PC-9 (cell line): ENCODE measurements around the gene USHBP1. TPM values are rescaled to one million over a fixed set of nuclear protein-coding genes. Genes with fewer than 3 reads are reported as not detected.
"Not testable (repeated sequence)": the region's sequence is repeated elsewhere in the genome, so short reads cannot be mapped to it uniquely, and the experiment has no call there.

Source experiments
- BruUV-seq: library from RNA; stranded (reverse); fragments of 400-500 nt; replicated peaks from 2 replicates; lab custom pipeline; 2021; lab: Mats Ljungman, UMichigan
- CTCF ChIA-PET: fragments of 300-600 bp; sonication (Branson Sonifier 250); formaldehyde crosslinking; loops from one replicate; lab custom pipeline; 2022; ENCODE audit warnings: antibody characterized with exemption; lab: Charles Lee
- POLR2A ChIA-PET: fragments of 300-600 bp; sonication (Branson Sonifier 250); formaldehyde crosslinking; loops from one replicate; lab custom pipeline; 2022; ENCODE audit warnings: antibody characterized with exemption; ENCODE audit not compliant: unreplicated experiment; lab: Charles Lee
- DNase-seq, 2 experiments: peaks; one replicate each; pipeline versions ENCODE4 v3.0.0 to v3.0.0-alpha.2; 2015 to 2022; ENCODE audit warnings: mixed read lengths in 1 of 2
- H2AFZ ChIP-seq: fragments of 200-600 bp; sonication (generic); 2 replicates; pipeline ENCODE4 v1.8.1; 2017; ENCODE audit warnings: antibody characterized with exemption
- H3F3A ChIP-seq: fragments of 200-600 bp; sonication (generic); 2 replicates; pipeline ENCODE4 v1.8.1; 2017; ENCODE audit warnings: antibody characterized with exemption, mild to moderate bottlenecking, low read depth; ENCODE audit not compliant: insufficient read depth
- H3K27ac ChIP-seq: fragments of 200-600 bp; sonication (generic); 2 replicates; pipeline ENCODE4 v1.6.1; 2016; ENCODE audit warnings: mixed run types
- H3K27me3 ChIP-seq: fragments of 200-600 bp; sonication (generic); 2 replicates; pipeline ENCODE4 v1.6.1; 2016; ENCODE audit warnings: low read depth, mixed run types; ENCODE audit not compliant: insufficient read depth
- H3K36me3 ChIP-seq: fragments of 200-600 bp; sonication (generic); 2 replicates; pipeline ENCODE4 v1.6.1; 2016; ENCODE audit warnings: low read depth, mixed run types
- H3K4me1 ChIP-seq: fragments of 200-600 bp; sonication (generic); replicated peaks from 2 replicates; pipeline ENCODE4 v1.6.1; 2016; ENCODE audit warnings: mixed run types; ENCODE audit not compliant: insufficient read depth
- H3K4me2 ChIP-seq: fragments of 200-600 bp; sonication (generic); 2 replicates; pipeline ENCODE4 v1.6.1; 2017; ENCODE audit warnings: mixed run types
- H3K4me3 ChIP-seq: fragments of 200-600 bp; sonication (generic); 2 replicates; pipeline ENCODE4 v1.6.1; 2016; ENCODE audit warnings: mixed run types
- H3K79me2 ChIP-seq: fragments of 200-600 bp; sonication (generic); 2 replicates; pipeline ENCODE4 v1.6.1; 2017; ENCODE audit warnings: low read depth, mixed run types
- H3K9me2 ChIP-seq: fragments of 200-600 bp; sonication (generic); 2 replicates; pipeline ENCODE4 v1.8.1; 2017; ENCODE audit warnings: mild to moderate bottlenecking; ENCODE audit not compliant: insufficient read depth
- H3K9me3 ChIP-seq: fragments of 200-600 bp; sonication (generic); 2 replicates; pipeline ENCODE4 v1.8.1; 2016; ENCODE audit warnings: low read depth; ENCODE audit not compliant: insufficient read depth
- H4K20me1 ChIP-seq: fragments of 200-600 bp; sonication (generic); 2 replicates; pipeline ENCODE4 v1.8.1; 2017; ENCODE audit not compliant: insufficient read depth
- EZH2 ChIP-seq: fragments of 200-600 bp; sonication (generic); IDR thresholded peaks from 2 replicates; pipeline ENCODE4 v1.8.0; 2017; ENCODE audit warnings: antibody characterized with exemption, low read depth
- intact Hi-C: fragments of 100-400 bp; cut with micrococcal nuclease; formaldehyde crosslinking; loops from one replicate; pipeline ENCODE4 v1.10.0; 2022; ENCODE audit not compliant: unreplicated experiment
- total RNA-seq: library from RNA; stranded (reverse); gene quantifications from 2 replicates; pipeline ENCODE4 v1.2.3, GENCODE V29; 2021
- TF ChIP-seq, protein P1 (sequence below): fragments of 200-600 bp; sonication (generic); conservative IDR thresholded peaks from 2 replicates; pipeline ENCODE4 v1.6.1; 2017; ENCODE audit warnings: mixed run types, antibody characterized with exemption, mild to moderate bottlenecking, moderate library complexity

The USHBP1 gene
- total RNA-seq, 1 experiment from 2014 or later = not detected

- 0 out of 2 replicates have a peak, but pooled peaks cover 4% of the 10 kb centered on the region for H3K36me3 ChIP-seq
- DNase-seq = no peak
- H4K20me1 ChIP-seq = no peaks in the 10 kb centered on the region
- no peak for TF ChIP-seq EZH2
- TF ChIP-seq, protein P1, sequence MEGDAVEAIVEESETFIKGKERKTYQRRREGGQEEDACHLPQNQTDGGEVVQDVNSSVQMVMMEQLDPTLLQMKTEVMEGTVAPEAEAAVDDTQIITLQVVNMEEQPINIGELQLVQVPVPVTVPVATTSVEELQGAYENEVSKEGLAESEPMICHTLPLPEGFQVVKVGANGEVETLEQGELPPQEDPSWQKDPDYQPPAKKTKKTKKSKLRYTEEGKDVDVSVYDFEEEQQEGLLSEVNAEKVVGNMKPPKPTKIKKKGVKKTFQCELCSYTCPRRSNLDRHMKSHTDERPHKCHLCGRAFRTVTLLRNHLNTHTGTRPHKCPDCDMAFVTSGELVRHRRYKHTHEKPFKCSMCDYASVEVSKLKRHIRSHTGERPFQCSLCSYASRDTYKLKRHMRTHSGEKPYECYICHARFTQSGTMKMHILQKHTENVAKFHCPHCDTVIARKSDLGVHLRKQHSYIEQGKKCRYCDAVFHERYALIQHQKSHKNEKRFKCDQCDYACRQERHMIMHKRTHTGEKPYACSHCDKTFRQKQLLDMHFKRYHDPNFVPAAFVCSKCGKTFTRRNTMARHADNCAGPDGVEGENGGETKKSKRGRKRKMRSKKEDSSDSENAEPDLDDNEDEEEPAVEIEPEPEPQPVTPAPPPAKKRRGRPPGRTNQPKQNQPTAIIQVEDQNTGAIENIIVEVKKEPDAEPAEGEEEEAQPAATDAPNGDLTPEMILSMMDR = no peak
- peak within 1 kb of the TSS; percentile 73 for H3K4me2 ChIP-seq
- H3K9me3 ChIP-seq = no peaks in the 10 kb centered on the region
- H2AFZ ChIP-seq = peak within 1 kb of the TSS; percentile 56; the same call in 1 of the 2 replicates
- H3K27ac ChIP-seq = no peak within 1 kb of the TSS
- ChIA-PET CTCF (interaction anchor here (0.6 to 1.0 kb wide), 5 partner anchors 22 to 372 kb away, joined by 3 to 8 read pairs (median 4); no protein-coding TSS in a partner anchor), POLR2A (no interaction called here)
- intact Hi-C loops = loop anchor here (1.0 to 5.0 kb wide), 3 partner anchors 76 to 509 kb away; no protein-coding TSS in a partner anchor
- no TSS peak for BruUV-seq
- H3K27me3 ChIP-seq = no peaks in the 10 kb centered on the region
- no peaks in the 10 kb centered on the region for H3K9me2 ChIP-seq
- H3K4me3 ChIP-seq = no peak within 1 kb of the TSS
- H3K4me1 ChIP-seq = no peaks in the 10 kb centered on the region
- H3K79me2 ChIP-seq = no peaks in the 10 kb centered on the region
- H3F3A ChIP-seq = peaks cover 33% of the 10 kb centered on the region
Measured at GRCh38 chr19:17281391-17282304, 17.1 kb upstream of the USHBP1 start, which contains the start of gene ANKLE1. TSS of gene ANKLE1 (plus strand) at chr19:17281901. CDS start at chr19:17281921, 20 bp downstream.

DNA sequence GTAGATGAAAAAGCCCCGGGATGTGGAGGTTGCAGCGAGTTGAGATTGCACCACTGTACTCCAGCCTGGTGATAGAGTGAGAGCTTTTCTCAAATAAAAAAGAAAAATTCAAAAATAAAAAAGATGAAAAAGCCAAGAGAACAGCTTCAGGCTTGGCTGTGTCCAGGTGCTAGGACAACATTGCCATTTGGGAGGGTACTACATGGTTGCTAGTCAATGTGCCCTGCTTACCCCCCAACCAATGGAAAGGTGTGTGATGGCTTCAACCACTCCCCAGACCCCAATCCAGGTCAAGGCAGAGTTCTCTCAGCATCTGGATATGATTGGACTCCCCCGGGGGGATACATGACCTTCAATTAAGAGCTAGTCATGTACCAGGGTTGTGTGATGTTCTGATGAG is 14.9 kb upstream of the USHBP1 start:
- no peak for DNase-seq
- H3K4me3 ChIP-seq = no peak overlapping the region
- ChIA-PET POLR2A (no interaction called here), CTCF (interaction anchor here (0.6 kb wide), 1 partner anchor 66 kb away, joined by 8 read pairs; no protein-coding TSS in a partner anchor)
- BruUV-seq = no TSS peak
- H3K27ac ChIP-seq = no peak overlapping the region
- H3K79me2 ChIP-seq = no peaks in the 10 kb centered on the region
- H4K20me1 ChIP-seq = no peaks in the 10 kb centered on the region
- H3K9me3 ChIP-seq = no peaks in the 10 kb centered on the region
- no peaks in the 10 kb centered on the region for H3K27me3 ChIP-seq
- H2AFZ ChIP-seq = no peak overlapping the region
- H3K4me1 ChIP-seq = no peaks in the 10 kb centered on the region
- peaks cover 11% of the 10 kb centered on the region for H3K36me3 ChIP-seq
- peaks cover 37% of the 10 kb centered on the region for H3F3A ChIP-seq
- intact Hi-C loops = no loop called here
- no peak overlapping the region for H3K4me2 ChIP-seq
- no peaks in the 10 kb centered on the region for H3K9me2 ChIP-seq
- TF ChIP-seq EZH2 = no peak
- TF ChIP-seq, protein P1 = no peak

- POLR2A ChIA-PET = no interaction called here
- Histone ChIP-seq H3K4me3 (no peak overlapping the region), H3F3A (peaks cover 29% of the 10 kb centered on the region), H3K79me2 (no peaks in the 10 kb centered on the region), H4K20me1 (no peaks in the 10 kb centered on the region), H3K9me3 (no peaks in the 10 kb centered on the region), H3K4me1 (no peaks in the 10 kb centered on the region), H3K36me3 (peaks cover 23% of the 10 kb centered on the region), H3K9me2 (no peaks in the 10 kb centered on the region), H3K27ac (no peak overlapping the region), H2AFZ (no peak overlapping the region), H3K27me3 (no peaks in the 10 kb centered on the region), H3K4me2 (no peak overlapping the region)
- TF ChIP-seq, protein P1 = no peak
- no peak for TF ChIP-seq EZH2
- CTCF ChIA-PET = no interaction called here
- BruUV-seq = no TSS peak
- intact Hi-C loops = no loop called here
- DNase-seq = no peak
Measured at GRCh38 chr19:17275441-17276175, 11.1 kb upstream of the USHBP1 start.

GRCh38 chr19:17274892-17275291 is 10.3 kb upstream of the USHBP1 start:
- CTCF ChIA-PET, POLR2A ChIA-PET, H3K79me2 ChIP-seq, DNase-seq, H4K20me1 ChIP-seq, H3K4me2 ChIP-seq, intact Hi-C loops, BruUV-seq, H3K27ac ChIP-seq, H2AFZ ChIP-seq, H3K4me3 ChIP-seq, H3K9me2 ChIP-seq, H3K9me3 ChIP-seq, H3K27me3 ChIP-seq, H3K4me1 ChIP-seq: not testable (repeated sequence)
- Histone ChIP-seq H3F3A (peaks cover 22% of the 10 kb centered on the region), H3K36me3 (peaks cover 23% of the 10 kb centered on the region)
